LHCN-M2 (cell line): ENCODE measurements around the gene TMEM259. TPM values are rescaled to one million over a fixed set of nuclear protein-coding genes. Genes with fewer than 3 reads are reported as not detected.

Experiments
- DNase-seq: peaks from one replicate; pipeline ENCODE4 v3.0.0-alpha.2; 2012; ENCODE audit warnings: low read depth
- total RNA-seq: library from RNA; depleted of rRNA; stranded (reverse); fragments of >200 nt; gene quantifications from 2 replicates; pipeline ENCODE4 v1.2.3, GENCODE V29; 2014

Gene TMEM259
- total RNA-seq, 1 experiment from 2014 or later = 154 TPM

DNA sequence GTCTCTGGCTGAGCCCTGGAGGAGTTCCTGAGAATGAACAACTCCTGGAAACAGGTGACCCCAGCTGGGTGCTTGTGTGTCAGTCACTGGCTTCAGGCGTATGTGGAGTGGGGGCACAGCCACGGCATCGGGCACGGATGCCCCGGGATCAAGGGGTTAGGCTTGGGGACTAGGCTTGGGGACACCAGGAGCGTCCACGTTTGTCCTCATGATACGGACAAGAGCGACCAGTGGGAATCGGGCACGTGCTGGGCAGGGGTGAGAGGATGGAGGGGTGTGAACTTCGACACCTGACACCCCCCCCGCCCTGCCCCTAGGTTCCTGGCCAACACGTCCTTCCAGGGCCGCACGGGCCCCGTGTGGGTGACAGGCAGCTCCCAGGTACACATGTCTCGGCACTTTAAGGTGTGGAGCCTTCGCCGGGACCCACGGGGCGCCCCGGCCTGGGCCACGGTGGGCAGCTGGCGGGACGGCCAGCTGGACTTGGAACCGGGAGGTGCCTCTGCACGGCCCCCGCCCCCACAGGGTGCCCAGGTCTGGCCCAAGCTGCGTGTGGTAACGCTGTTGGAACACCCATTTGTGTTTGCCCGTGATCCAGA is 16.6 kb downstream of the TMEM259 start:
- no peak for DNase-seq

DNA sequence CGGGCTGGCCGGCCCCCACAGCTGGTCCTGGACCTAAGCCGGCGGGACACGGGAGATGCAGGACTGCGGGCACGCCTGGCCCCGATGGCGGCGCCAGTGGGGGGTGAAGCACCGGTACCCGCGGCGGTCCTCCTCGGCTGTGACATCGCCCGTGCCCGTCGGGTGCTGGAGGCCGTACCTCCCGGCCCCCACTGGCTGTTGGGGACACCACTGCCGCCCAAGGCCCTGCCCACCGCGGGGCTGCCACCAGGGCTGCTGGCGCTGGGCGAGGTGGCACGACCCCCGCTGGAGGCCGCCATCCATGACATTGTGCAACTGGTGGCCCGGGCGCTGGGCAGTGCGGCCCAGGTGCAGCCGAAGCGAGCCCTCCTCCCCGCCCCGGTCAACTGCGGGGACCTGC is 17.6 kb downstream of the TMEM259 start:
- no peak for DNase-seq

DNA sequence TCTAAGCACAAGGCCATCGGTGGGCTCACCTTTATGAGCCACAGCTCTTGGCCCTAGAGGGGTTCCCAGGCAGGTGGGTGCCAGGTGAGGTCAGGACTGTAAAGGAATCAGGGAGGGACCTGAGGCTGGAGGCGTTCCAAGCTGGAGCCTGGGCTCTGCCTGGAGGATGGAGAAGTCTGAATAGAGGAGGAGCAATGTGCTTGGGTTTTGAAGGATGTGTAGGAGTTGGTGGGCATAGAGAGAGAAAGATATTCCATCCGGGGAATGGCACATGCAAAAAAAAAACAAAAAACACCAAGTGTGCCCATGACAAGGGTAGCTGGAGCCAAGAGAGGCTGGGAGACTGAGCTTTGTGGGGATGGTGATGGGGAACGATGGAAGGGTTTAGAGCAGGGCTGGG is 18.3 kb downstream of the TMEM259 start:
- DNase-seq = no peak

DNA sequence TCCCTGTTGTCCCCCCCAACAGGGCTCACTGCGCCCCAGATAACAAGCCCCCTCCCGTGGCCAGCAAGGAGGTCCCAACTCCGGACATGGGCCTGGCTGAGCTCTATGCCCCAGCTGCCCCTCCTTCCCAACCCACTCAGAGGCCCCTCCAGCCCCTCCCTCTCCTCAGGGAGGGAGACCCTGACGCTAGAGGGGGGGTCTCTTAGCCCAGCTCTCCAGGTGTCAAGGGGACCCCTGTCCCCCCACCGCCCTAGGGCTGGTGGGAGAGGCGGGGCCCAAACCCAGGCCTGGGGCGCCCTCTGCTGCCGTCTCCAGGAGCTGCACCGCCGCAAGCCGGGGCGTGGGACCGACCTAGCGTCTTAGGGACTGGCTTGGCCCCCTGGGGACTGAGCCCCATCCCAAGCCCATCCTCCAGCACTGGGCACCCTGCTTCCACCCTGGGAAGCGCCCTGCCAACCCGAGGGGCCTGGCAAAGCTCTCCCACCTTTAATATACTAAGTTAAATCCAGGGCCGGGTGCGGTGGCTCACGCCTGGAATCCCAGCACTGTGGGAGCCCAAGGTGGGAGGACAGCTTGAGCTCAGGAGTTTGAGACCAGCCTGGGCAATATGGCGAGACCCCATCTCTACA is 19.3 kb downstream of the TMEM259 start:
- no peak for DNase-seq

DNA sequence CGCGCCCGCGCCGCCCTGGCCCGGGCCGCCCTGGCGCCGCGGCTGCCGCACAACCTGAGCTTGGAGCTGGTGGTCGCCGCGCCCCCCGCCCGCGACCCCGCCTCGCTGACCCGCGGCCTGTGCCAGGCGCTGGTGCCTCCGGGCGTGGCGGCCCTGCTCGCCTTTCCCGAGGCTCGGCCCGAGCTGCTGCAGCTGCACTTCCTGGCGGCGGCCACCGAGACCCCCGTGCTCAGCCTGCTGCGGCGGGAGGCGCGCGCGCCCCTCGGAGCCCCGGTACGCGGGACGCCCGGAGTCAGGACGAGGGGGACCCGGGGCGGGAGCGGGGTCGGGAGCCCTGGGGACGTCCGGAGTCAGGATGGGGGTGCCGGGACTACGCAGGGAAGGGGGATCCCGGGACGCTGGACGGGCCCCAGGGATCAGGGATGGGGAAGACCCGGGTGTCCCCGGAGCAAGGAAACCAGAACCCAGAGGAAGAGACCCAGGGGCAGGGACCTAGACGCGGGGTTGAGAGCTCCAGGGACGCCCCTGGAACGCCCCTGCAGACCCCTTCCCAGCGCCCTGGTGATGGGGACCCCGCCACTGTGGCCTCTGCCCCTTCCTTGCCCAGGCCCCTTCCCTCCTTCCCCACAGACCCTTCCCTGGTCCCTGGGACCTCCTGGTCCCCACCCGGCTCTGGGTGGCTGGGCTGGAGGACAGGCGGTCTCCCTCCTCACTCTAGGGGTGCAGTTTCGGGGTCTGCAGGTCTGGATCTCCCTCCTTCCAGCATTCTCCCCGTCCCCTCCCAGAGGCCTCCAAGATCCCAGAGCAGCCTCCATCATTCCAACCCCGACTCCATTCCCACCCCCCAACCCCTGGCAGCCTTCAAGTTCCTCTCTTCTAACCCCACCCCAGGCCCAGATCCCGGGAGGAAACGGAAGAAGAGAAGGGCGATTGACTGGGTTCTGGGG is 20.1 kb downstream of the TMEM259 start:
- DNase-seq = no peak

DNA sequence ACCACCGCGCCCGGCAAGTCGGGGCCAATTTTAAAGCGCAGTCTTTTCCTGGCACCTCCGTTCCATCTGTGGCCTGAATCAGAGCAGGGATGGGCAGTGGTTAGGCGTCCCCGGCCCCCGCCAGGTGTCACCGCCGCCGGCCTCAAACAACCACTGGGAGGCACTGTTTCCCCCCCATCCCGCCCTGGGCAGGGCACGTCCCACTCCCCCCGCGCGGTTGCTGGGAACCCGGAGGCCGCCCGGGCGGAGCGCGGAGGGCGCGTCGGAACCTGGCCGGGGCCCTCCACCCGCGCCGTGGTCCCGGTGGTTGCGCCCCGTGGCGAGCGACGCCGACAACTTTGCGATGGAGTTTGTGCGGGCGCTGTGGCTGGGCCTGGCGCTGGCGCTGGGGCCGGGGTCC is 20.8 kb downstream of the TMEM259 start, which contains the start of gene GRIN3B:
Gene GRIN3B, plus strand, starts transcription at position 325 of the 400 bp plus-strand sequence. Its CDS starts 19 bp downstream, at position 344.
- DNase-seq = peak; percentile 36

DNA sequence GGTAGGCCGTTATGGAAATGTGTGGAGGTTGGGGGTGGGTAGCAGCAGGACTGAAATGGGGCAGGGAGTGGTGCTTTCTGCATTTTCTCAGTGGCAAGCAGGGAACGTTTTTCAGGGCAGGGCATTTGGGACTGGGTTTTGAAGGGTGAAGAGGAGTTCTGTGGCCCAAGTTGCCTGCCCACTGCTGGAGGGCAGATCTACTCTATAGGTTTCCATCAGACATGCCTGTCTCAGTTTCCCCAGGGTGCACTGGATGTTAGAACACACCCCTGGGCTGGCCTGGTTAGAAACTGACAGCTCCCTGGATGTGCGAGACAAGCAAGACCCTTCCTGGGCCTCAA is 21.6 kb downstream of the TMEM259 start:
- no peak for DNase-seq

DNA sequence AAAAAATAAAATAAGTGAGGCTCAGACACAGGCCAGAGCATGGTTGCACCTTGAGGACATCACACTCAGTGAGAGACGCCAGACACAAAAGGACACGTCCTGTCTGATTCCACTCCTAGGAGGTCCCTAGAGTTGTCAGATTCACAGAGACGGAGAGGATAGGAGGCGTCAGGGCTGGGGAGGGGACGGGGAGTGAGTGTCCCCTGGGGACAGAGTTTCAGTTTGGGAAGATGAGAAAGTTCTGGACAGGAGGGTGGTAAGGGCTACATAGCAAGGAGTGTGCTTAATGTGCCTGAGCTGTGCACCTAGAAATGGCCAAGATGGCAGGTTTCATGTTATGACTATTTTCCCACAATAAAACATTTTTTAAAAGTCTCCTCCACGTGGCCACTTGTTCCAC is 22.9 kb downstream of the TMEM259 start:
- no peak for DNase-seq

DNA sequence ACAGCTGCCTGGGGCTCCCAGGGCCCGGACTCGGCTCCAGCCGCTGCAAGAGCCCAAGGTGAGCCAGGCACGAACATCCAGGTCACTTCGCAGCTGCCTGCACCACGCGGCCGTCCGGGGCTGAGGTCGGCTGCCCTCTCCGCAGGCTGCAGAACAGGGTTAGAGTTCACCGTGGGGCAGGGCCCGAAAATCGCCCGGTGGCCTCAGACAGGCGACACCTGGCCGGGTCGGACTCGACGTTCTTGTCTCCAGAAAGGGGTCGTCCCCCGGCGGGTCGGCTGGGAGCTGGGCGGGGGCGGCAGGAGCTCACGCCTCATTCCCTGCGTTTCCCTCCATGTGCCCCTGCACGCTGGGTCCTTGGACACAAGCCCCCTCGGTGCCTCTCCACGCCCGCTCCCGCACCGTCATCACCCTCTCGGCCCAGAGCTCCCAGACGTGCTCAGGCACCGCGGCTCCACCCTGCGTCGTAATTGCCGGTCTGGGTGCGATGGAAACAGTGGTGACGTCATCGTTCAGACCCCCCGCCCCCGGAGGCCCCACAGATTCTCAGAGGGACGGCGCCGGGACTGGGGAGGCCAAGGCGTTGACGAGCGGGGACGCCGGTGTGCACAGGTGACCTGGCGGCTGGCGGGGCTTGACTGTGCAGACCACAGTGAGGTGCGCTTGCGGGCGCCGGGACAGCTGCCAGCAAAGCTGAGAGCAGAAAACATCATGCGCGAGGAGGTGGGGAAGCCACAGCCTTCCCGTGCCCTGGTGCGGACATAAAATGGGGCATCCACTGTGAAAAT is 24.7 kb downstream of the TMEM259 start:
- no peak for DNase-seq

DNA sequence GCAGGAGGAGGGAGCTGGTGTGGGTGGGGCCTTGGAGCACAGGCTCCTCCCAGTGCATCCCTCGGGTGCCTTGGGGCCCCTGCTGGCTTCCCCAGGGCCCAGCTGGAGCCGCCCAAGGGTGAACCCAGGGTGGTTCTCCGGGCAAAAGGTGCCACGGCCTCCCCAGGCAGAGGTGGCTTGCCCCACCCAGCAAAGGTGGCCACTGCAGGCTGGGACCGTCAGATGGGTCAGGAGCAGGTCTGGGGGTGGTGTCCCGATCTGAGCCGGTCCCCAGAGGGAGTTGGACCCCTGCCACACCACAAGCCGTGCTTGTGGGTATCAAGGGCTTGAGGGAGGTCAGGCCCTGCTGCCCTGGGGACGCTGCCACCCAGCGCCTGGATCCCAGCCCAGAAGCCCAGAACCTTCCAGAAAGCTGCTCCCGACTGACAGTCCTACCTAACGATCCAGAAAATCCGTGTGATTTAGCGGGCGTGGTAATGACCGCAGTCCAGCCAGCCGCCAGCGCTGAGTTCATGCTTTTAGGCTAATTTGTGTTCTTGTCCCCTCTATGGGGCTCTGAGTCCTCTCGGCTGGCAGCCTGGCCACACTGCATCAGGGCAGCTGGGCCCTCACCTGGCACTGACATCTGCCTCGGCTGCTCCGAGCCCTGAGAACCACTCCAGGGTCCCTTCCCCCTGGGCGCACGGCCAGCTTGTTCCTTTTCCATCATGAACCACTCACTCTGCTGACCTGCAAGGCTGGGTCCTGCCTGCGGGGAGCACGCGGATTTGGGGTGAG is 25.7 kb downstream of the TMEM259 start:
- no peak for DNase-seq

DNA sequence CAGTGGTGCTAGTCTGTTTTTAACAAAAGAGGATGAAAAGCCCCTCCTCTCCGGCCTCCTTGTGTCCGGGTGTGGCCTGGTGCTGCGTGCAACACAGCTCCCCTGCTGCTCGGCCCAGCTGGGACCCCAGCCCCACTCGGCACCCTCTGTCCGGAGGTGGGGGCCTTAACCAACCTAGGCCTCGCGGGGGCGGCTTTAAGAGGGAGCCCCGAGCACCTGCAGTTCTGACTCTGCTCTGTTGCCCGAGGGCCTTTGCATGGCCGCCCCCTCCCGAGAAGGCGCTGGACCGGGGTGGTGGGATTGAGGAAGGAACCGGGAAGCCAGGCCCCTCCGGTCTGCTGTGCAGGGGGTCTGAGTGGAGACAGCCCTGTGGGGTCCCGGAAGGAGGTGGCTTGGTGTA is 26.4 kb downstream of the TMEM259 start:
- DNase-seq = no peak

DNA sequence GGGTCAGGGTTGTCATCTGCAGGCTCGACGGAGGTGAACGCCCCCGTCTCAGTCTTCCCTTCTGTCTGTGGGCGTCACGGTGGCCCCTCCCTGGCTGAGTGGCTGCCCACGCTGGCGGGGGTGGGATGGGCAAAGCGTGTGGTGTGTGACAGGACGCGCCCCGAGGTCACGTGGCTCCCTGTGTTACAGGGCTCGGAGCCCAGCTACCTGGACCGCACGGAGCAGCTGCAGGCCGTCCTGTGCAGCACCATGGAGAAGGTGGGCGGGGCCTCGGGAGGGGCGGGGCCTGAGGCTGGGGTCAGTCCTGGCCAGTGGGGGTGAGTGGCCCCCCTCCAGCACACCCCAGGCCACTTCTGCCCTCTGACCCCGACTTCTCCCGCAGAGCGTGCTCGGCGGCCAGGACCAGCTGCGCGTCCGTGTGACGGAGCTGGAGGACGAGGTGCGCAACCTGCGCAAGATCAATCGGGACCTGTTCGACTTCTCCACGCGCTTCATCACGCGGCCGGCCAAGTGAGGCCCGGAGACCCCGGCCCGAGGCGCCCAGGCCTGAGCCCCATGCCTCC is 27.0 kb downstream of the TMEM259 start:
- DNase-seq = no peak

DNA sequence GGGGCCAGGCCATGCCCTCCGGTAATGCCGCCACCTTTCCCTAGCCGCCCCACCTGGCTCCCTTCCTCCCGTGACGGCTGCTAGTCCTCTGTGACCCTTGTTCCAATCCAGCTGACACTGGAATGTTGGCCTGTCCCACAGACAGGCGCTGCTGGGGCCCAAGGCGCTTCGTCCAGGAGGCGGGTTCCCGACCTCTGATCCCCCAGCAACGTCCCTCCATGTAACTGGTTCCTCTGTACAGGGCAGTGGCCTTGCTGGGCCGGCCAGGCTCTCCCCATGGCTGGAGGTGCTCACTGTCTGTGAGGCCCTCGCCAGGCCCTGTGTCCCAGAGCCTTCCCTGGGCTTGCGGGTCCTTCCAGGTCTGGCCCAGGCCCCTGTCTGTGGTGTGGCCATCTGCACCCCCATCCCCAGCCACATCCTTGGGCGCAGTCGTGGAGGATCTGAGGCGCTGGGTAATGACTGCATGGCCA is 27.5 kb downstream of the TMEM259 start:
- DNase-seq = no peak

DNA sequence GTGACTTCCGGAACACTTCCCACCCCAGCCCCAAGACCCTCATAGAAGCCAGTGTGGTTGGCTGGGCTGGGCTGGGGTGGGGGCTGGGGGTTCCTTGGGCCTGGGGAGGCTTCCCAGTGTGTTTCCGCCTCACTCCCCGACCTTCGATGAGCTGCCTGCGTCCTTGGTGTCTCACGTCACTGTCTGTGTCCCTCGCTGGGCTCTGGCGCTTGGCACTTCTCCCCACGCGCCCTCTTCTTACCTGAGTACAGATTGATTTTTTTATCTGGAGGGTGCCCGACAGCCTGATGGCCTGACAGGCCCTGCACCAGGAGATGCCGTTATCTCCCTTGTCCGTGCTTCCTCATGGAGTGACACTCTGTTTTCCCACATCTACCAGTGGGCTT is 28.3 kb downstream of the TMEM259 start:
- no peak for DNase-seq

DNA sequence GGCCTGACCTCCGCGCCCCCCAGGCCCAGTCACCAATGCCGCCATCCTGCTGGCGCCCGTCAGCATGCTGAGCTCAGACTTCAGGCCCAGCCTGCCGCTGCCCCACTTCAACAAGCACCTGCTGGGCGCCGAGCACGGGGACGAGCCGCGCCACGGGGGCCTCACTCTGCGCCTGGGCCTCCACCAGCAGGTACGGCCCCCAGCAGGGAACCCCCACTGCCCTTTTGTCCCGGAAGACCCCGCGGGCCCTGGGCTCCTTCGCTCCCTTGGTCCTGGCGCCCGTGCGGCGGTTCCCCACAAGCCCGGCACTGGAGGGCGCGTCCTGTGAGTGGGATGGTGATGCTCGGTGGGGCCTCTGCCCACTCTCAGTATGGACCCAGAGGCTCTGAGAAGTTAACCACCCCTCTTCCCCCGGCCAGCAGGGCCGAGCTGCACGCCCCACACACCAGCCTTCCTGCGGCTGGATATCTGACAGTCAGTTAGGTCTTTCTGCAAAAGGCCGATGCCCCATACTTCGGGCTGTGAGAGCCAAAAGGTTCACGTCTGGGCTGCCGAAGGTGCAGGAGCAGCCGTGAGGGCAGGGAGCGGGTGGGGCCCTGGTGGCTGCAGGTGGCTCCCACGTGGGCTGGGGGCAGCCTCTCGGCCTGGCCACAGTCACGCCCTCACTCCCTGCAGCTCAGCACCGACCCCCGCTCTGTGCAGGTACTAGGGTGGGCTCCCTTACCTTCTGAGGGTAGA is 28.8 kb downstream of the TMEM259 start:
- DNase-seq = no peak

DNA sequence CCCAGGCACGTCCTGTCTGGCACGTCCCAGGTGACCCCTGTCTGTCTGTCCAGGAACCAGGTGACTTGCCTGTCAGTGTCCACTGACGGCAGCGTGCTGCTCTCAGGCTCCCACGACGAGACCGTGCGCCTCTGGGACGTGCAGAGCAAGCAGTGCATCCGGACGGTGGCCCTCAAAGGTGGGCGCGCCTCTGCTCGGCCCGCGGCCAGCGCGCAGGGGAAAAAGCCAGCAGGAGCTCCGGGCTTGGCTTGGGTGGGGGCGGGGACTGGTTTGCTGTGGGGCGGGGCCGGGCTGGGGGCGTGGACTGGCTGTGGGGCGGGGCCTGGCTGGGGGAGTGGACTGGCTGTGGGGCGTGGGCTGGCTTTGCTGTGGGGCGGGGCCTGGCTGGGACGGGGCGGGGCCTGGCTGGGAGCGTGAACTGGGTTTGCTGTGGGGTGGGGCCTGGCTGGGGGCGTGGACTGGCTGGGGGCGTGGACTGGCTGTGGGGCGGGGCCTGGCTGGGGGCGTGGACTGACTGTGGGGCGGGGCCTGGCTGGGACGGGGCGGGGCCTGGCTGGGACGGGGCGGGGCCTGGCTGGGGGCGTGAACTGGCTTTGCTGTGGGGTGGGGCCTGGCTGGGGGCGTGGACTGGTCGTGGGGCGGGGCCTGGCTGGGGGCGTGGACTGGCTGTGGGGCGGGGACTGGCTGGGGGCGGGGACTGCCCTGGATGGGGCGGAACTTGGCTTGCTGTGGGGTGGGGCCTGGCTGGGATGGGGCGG is 29.6 kb downstream of the TMEM259 start:
- peak; percentile 39 for DNase-seq

DNA sequence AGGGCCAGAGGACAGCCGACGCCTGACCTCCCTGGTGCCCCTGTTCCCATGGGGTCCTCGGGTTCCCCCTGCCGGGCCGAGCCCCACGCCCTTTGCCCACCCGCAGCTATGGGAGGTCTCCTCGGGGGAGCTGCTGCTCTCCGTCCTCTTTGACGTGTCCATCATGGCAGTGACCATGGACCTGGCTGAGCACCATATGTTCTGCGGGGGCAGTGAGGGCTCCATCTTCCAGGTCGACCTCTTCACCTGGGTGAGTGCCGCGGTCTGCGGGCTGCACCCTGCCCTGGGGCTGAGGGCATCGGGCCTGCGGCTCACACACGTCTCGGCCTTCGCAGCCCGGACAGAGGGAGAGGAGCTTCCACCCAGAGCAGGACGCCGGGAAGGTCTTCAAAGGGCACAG is 30.2 kb downstream of the TMEM259 start:
- DNase-seq = no peak

DNA sequence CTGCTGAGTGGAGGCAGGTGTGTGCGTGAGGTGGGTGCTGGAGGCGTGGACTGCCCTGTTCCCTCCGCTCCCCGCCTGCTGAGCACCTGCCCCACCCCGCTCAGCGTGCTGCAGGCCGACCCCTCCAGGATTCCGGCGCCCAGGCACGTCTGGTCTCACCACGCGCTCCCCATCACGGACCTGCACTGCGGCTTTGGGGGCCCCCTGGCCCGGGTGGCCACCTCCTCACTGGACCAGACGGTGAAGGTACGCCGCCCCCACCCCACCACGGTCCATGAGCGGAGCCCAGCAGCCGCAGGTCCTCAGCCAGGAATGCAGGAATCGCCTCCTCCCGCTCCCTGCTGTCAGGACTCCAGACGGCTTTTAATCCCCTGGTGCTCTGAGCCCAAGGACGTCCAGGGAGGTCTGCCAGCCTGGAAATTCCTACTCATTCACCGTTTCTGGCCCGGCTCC is 30.8 kb downstream of the TMEM259 start:
- DNase-seq = no peak
